OCI-LY7 (cell line): ENCODE data around the gene NCKAP5. TPM values are rescaled to one million over a fixed set of nuclear protein-coding genes. Genes with fewer than 3 reads are reported as not detected.

Experiments
- BruUV-seq: library from RNA; stranded (reverse); fragments of 400-500 nt; replicated peaks from 2 replicates; lab custom pipeline; 2021; lab: Mats Ljungman, UMichigan
- CTCF ChIA-PET: fragments of 300-600 bp; sonication (Branson Sonifier 250); formaldehyde crosslinking; loops from one replicate; lab custom pipeline; 2022; ENCODE audit warnings: antibody characterized with exemption; ENCODE audit not compliant: unreplicated experiment; lab: Charles Lee
- POLR2A ChIA-PET: fragments of 300-600 bp; sonication (Branson Sonifier 250); formaldehyde crosslinking; loops from one replicate; lab custom pipeline; 2022; ENCODE audit warnings: antibody characterized with exemption; lab: Charles Lee
- DNase-seq: peaks from one replicate; pipeline ENCODE4 v3.0.0-alpha.2; 2015; ENCODE audit warnings: low spot score
- H2AFZ ChIP-seq: fragments of 200-600 bp; sonication (generic), shearing (Covaris generic); 2 replicates; pipeline ENCODE4 v1.6.1; 2014; ENCODE audit warnings: mild to moderate bottlenecking, antibody characterized with exemption, low read length, moderate library complexity
- H3K27ac ChIP-seq: fragments of 200-600 bp; sonication (generic); 2 replicates; pipeline ENCODE4 v1.5.1; 2014; ENCODE audit warnings: mixed run types, low read depth, mild to moderate bottlenecking, moderate library complexity, low read length, inconsistent platforms; ENCODE audit not compliant: poor library complexity, severe bottlenecking
- H3K36me3 ChIP-seq: fragments of 200-600 bp; sonication (generic); 2 replicates; pipeline ENCODE4 v1.6.1; 2014; ENCODE audit warnings: mild to moderate bottlenecking, antibody characterized with exemption, low read length, moderate library complexity, mixed read lengths; ENCODE audit not compliant: insufficient read depth
- H3K4me1 ChIP-seq: fragments of 200-600 bp; sonication (generic); 2 replicates; pipeline ENCODE4 v1.5.1; 2014; ENCODE audit warnings: mild to moderate bottlenecking, low read length; ENCODE audit not compliant: insufficient read depth, poor library complexity, severe bottlenecking
- H3K4me2 ChIP-seq: fragments of 200-600 bp; sonication (generic); 2 replicates; pipeline ENCODE4 v1.6.1; 2014; ENCODE audit warnings: mild to moderate bottlenecking, low read length
- H3K4me3 ChIP-seq: fragments of 200-600 bp; sonication (generic); 2 replicates; pipeline ENCODE4 v1.5.1; 2014; ENCODE audit warnings: mild to moderate bottlenecking, low read depth, low read length; ENCODE audit not compliant: poor library complexity, severe bottlenecking
- H3K79me2 ChIP-seq: fragments of 200-600 bp; sonication (generic); 2 replicates; pipeline ENCODE4 v1.6.1; 2016; ENCODE audit warnings: low read depth, mild to moderate bottlenecking, low read length, moderate library complexity, mixed read lengths; ENCODE audit not compliant: insufficient read depth
- H3K9me2 ChIP-seq: fragments of 200-600 bp; sonication (generic); 2 replicates; pipeline ENCODE4 v1.6.1; 2016; ENCODE audit warnings: mild to moderate bottlenecking, low read length, mixed read lengths; ENCODE audit not compliant: insufficient read depth
- H3K9me3 ChIP-seq: fragments of 200-600 bp; sonication (generic); 2 replicates; pipeline ENCODE4 v1.6.1; 2014; ENCODE audit warnings: mild to moderate bottlenecking, mixed run types, low read length, mixed read lengths
- H4K20me1 ChIP-seq: fragments of 200-600 bp; sonication (generic); 2 replicates; pipeline ENCODE4 v1.6.1; 2014; ENCODE audit warnings: mild to moderate bottlenecking, antibody characterized with exemption, low read length, moderate library complexity, mixed read lengths; ENCODE audit not compliant: insufficient read depth
- EZH2phosphoT487 ChIP-seq: fragments of 200-600 bp; sonication (generic); IDR thresholded peaks from 2 replicates; pipeline ENCODE4 v1.6.1; 2018; ENCODE audit warnings: low read depth, borderline replicate concordance, mild to moderate bottlenecking, mixed run types, antibody characterized with exemption, low read length, moderate library complexity, mixed read lengths
- intact Hi-C: fragments of 100-400 bp; cut with micrococcal nuclease; formaldehyde crosslinking; loops from one replicate; pipeline ENCODE4 v1.10.0; 2022; ENCODE audit not compliant: unreplicated experiment
- total RNA-seq, 2 experiments: library from RNA; depleted of rRNA in 1 of 2; stranded (reverse); fragments of >200 nt in 1 of 2; shearing (Covaris generic) in 1 of 2; gene quantifications; 2 replicates each; pipeline ENCODE4 v1.2.3, GENCODE V29; 2014 to 2022
- TF ChIP-seq, protein P1 (sequence below): fragments of 200-600 bp; sonication (generic); conservative IDR thresholded peaks from 2 replicates; pipeline ENCODE4 v1.5.1; 2014; ENCODE audit warnings: mild to moderate bottlenecking, antibody characterized with exemption, low read length, moderate library complexity, mixed read lengths

NCKAP5 gene
- total RNA-seq, 2 experiments from 2014 or later, result not detected

DNA sequence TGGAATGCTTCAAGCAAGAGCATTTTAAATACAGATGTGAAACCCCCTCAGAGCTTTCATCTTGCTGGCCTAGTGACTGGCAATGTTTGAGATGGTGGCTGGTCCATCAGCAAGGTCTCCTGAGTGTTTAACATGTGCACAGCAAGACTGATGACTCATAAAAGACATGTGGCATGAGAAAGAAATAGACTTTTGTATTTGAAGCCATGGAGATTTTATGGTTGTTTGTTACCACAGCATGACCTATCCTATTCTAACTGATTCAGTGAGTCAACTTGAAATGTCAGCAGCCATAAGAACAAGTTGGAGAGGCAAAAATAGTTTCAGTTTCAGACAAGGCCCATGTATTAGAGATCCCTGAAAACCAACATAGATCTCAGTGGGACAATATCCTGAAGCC lies 743.5 kb downstream of the NCKAP5 start:
- BruUV-seq, result no TSS peak
- Histone ChIP-seq H3K9me3 (no peaks in the 10 kb centered on the region), H3K9me2 (no peaks in the 10 kb centered on the region), H4K20me1 (no peaks in the 10 kb centered on the region), H3K27ac (no peak overlapping the region), H3K79me2 (no peaks in the 10 kb centered on the region), H2AFZ (no peak overlapping the region), H3K4me1 (no peaks in the 10 kb centered on the region), H3K4me3 (no peak overlapping the region), H3K36me3 (no peaks in the 10 kb centered on the region), H3K4me2 (no peak overlapping the region)
- no peak for DNase-seq
- ChIA-PET POLR2A (interaction anchor here (0.9 kb wide), 1 partner anchor 350 kb away, joined by 3 read pairs; no protein-coding TSS in a partner anchor), CTCF (no interaction called here)
- intact Hi-C loops, result no loop called here
- no peak for TF ChIP-seq EZH2phosphoT487

DNA sequence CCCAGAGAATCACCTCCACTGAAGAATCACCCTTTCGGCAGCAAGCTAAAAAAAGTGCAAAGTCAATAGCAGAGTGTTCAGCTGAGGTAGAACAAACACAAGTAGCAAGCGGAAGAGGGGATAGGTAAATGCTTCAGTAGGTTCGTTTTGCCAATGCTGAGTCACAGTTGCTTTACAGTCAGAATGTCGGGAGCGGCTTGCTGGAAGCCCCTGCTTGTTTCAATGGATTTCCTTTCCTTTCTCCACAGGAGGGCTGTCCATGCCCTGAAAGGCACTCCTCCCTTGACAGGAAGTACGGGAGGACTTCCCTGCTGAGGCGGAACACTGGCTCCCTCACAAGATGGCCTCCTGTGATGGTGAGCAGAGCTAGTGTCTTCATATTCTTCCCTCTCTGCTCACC lies 752.0 kb downstream of the NCKAP5 start:
- Histone ChIP-seq H3K36me3 (no peaks in the 10 kb centered on the region), H3K4me1 (no peaks in the 10 kb centered on the region), H3K27ac (no peak overlapping the region), H3K79me2 (no peaks in the 10 kb centered on the region), H3K9me2 (no peaks in the 10 kb centered on the region), H2AFZ (no peak overlapping the region), H4K20me1 (no peaks in the 10 kb centered on the region), H3K9me3 (no peaks in the 10 kb centered on the region), H3K4me3 (no peak overlapping the region), H3K4me2 (no peak overlapping the region)
- ChIA-PET CTCF (no interaction called here), POLR2A (no interaction called here)
- intact Hi-C loops, result no loop called here
- BruUV-seq, result no TSS peak
- no peak for DNase-seq
- TF ChIP-seq, protein P1, sequence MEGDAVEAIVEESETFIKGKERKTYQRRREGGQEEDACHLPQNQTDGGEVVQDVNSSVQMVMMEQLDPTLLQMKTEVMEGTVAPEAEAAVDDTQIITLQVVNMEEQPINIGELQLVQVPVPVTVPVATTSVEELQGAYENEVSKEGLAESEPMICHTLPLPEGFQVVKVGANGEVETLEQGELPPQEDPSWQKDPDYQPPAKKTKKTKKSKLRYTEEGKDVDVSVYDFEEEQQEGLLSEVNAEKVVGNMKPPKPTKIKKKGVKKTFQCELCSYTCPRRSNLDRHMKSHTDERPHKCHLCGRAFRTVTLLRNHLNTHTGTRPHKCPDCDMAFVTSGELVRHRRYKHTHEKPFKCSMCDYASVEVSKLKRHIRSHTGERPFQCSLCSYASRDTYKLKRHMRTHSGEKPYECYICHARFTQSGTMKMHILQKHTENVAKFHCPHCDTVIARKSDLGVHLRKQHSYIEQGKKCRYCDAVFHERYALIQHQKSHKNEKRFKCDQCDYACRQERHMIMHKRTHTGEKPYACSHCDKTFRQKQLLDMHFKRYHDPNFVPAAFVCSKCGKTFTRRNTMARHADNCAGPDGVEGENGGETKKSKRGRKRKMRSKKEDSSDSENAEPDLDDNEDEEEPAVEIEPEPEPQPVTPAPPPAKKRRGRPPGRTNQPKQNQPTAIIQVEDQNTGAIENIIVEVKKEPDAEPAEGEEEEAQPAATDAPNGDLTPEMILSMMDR, result no peak
- no peak for TF ChIP-seq EZH2phosphoT487

DNA sequence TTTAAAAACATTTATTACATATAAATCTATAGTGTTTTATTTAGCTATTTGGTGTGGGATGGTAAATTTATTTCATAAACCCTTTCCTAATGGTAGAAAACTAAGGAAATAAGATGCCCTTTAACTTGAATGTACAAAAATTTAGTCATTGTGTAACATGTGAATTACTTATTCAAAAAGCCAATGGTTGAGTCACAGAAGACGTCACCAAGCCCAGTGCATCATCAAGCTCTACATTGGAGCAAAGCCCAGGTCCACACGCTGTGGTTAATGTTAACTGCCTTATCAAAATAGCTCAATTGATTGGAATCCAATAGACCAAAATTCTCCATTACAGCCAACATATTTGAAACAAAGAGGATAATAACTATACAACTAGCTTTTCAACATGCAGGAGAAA lies 752.7 kb downstream of the NCKAP5 start:
- TF ChIP-seq, protein P1, result no peak
- TF ChIP-seq EZH2phosphoT487, result no peak
- Histone ChIP-seq H3K36me3 (no peaks in the 10 kb centered on the region), H4K20me1 (no peaks in the 10 kb centered on the region), H3K79me2 (no peaks in the 10 kb centered on the region), H3K27ac (no peak overlapping the region), H3K9me2 (no peaks in the 10 kb centered on the region), H3K4me1 (no peaks in the 10 kb centered on the region), H3K9me3 (no peaks in the 10 kb centered on the region), H3K4me3 (no peak overlapping the region), H2AFZ (no peak overlapping the region), H3K4me2 (no peak overlapping the region)
- ChIA-PET POLR2A (interaction anchor here (0.6 to 0.8 kb wide), 2 partner anchors 12 to 403 kb away, joined by 3 read pairs; no protein-coding TSS in a partner anchor), CTCF (no interaction called here)
- intact Hi-C loops, result no loop called here
- no TSS peak for BruUV-seq
- no peak for DNase-seq
